Measurements from ENCODE around the gene STARD13.

The STARD13 gene

GRCh38 chr13:33108620-33109019 lies 176.9 kb downstream of the STARD13 start:
- no peak for DNase-seq

- DNase-seq: no peak
These were observed 178.2 kb downstream of the STARD13 start for GRCh38 chr13:33107361-33107760.

- DNase-seq: no peak
These were observed 178.7 kb downstream of the STARD13 start for GRCh38 chr13:33106656-33107360.

- DNase-seq: no peak
These were observed 180.1 kb downstream of the STARD13 start for GRCh38 chr13:33105387-33106005.

GRCh38 chr13:33103457-33103856 lies 182.1 kb downstream of the STARD13 start:
- DNase-seq: no peak

- DNase-seq: no peak
These were observed 183.7 kb downstream of the STARD13 start for GRCh38 chr13:33101835-33102234.

GRCh38 chr13:33100886-33101285 lies 184.7 kb downstream of the STARD13 start:
- DNase-seq: no peak

- no peak for DNase-seq
These were observed 185.7 kb downstream of the STARD13 start for GRCh38 chr13:33099860-33100259.

GRCh38 chr13:33096886-33097605 lies 188.5 kb downstream of the STARD13 start:
- DNase-seq: no peak

- no peak for DNase-seq
These were observed 193.2 kb downstream of the STARD13 start for GRCh38 chr13:33092073-33092987.

GRCh38 chr13:33091415-33091774 lies 194.2 kb downstream of the STARD13 start:
- no peak for DNase-seq

GRCh38 chr13:33090755-33091414 lies 194.7 kb downstream of the STARD13 start:
- no peak for DNase-seq

GRCh38 chr13:33089311-33089710 lies 196.2 kb downstream of the STARD13 start:
- no peak for DNase-seq

- no peak for DNase-seq
These were observed 197.8 kb downstream of the STARD13 start for GRCh38 chr13:33087790-33088189.

- no peak for DNase-seq
These were observed 198.5 kb downstream of the STARD13 start for GRCh38 chr13:33087091-33087490.

- no peak for DNase-seq
These were observed 202.5 kb downstream of the STARD13 start for GRCh38 chr13:33083054-33083453.

- DNase-seq: no peak
These were observed 203.9 kb downstream of the STARD13 start for GRCh38 chr13:33081666-33082065.

- DNase-seq: no peak
These were observed 204.5 kb downstream of the STARD13 start for GRCh38 chr13:33080972-33081590.

- no peak for DNase-seq
These were observed 205.6 kb downstream of the STARD13 start for GRCh38 chr13:33079960-33080359.

GRCh38 chr13:33078263-33078662 lies 207.3 kb downstream of the STARD13 start:
- no peak for DNase-seq

GRCh38 chr13:33076001-33076992 lies 209.3 kb downstream of the STARD13 start:
- DNase-seq: no peak

Data from NCI-H510A (cell line).